ENCODE measurements around the gene NOX1.

Gene NOX1

DNA sequence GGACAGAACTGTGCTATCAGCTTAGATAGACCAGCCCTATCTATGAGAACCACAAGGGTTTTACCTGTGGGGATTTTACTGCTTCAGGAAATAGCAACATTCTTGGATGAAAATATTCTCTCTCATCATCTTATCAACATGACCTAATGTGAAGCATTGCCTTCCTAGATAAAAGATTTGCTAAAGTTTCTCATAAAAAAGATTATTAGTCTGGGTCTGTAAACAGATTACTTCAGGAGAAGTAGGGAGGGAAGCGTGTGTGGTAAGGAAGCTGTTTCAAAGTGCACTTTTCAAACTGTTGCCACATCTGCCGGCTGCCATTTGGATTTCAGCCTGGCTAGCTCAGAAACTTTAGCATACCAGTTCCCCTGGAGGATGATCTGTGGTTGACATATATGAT, at the start of gene NOX1:
Gene NOX1, minus strand, starts transcription at position 35 of the 400 bp plus-strand sequence. CDS start 220 bp downstream, outside the sequence.
- Histone ChIP-seq H3K9me3 (ENCODE audit: control insufficient read depth in 1 of 2, low read length in 2 of 2) (no peaks in the 10 kb centered on the region), H3K4me1 (ENCODE audit: control insufficient read depth in 1 of 2, insufficient read depth in 2 of 2, low read length in 2 of 2) (no peaks in the 10 kb centered on the region), H3K9ac (ENCODE audit: low read depth in 1 of 2, low read length in 2 of 2) (no peak within 1 kb of the TSS), H3K4me3 (ENCODE audit: low read depth in 1 of 2, low read length in 2 of 2) (no peak within 1 kb of the TSS), H3K27ac (ENCODE audit: low read depth, low read length) (no peak within 1 kb of the TSS), H3K36me3 (ENCODE audit: control insufficient read depth in 1 of 2, insufficient read depth in 2 of 2, low read length in 2 of 2) (no peaks in the 10 kb centered on the region), H3K27me3 (ENCODE audit: control insufficient read depth in 1 of 2, insufficient read depth in 2 of 2, low read length in 2 of 2) (no peaks in the 10 kb centered on the region)

DNA sequence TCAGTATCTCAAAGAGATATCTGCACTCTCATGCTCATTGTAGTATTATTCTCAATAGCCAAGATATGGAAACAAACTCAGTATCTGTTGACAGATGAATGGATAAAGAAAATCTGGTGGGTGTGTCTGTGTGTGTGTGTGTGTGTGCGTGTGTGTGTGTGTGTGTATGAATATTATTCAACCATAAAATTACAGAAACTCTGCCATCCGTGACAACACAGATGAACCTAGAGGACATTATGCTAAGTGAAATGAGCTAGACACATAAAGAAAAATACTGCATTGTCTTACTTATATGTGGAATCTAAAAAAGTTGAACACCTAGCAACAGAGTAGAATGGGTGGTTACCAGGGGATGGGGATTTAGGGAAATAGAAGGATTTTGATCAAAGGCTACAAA, 41.4 kb upstream of the NOX1 start:
- Histone ChIP-seq H3K9ac (ENCODE audit: low read depth in 1 of 2, low read length in 2 of 2) (no peak overlapping the region), H3K27me3 (ENCODE audit: control insufficient read depth in 1 of 2, insufficient read depth in 2 of 2, low read length in 2 of 2) (no peaks in the 10 kb centered on the region), H3K4me1 (ENCODE audit: control insufficient read depth in 1 of 2, insufficient read depth in 2 of 2, low read length in 2 of 2) (no peaks in the 10 kb centered on the region), H3K9me3 (ENCODE audit: control insufficient read depth in 1 of 2, low read length in 2 of 2) (no peaks in the 10 kb centered on the region), H3K27ac (ENCODE audit: low read depth, low read length) (no peak overlapping the region), H3K4me3 (ENCODE audit: low read depth in 1 of 2, low read length in 2 of 2) (no peak overlapping the region), H3K36me3 (ENCODE audit: control insufficient read depth in 1 of 2, insufficient read depth in 2 of 2, low read length in 2 of 2) (no peaks in the 10 kb centered on the region)

DNA sequence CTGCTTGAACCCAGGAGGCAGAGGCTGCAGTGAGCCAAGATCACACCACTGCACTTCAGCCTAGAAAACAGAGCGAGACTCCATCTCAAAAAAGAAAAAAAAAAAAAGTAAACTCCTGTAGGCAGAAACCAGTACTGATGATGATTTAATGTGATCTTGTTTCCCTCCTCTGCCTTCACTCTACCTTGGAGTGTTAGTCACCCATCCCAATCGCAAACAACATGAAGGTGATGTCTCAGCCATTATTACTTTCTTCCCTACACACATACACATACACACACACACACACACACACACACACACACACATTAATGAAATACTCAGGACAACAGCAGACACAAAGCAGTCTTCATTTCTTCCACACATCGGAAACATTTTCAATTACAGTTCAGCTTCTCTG, 39.0 kb upstream of the NOX1 start:
- H3K27ac ChIP-seq (ENCODE audit: low read depth, low read length), result no peak overlapping the region
- no peaks in the 10 kb centered on the region for H3K4me1 ChIP-seq (ENCODE audit: control insufficient read depth in 1 of 2, insufficient read depth in 2 of 2, low read length in 2 of 2)
- H3K4me3 ChIP-seq (ENCODE audit: low read depth in 1 of 2, low read length in 2 of 2), result no peak overlapping the region
- H3K9ac ChIP-seq (ENCODE audit: low read depth in 1 of 2, low read length in 2 of 2), result no peak overlapping the region
- H3K9me3 ChIP-seq (ENCODE audit: control insufficient read depth in 1 of 2, low read length in 2 of 2), result no peaks in the 10 kb centered on the region
- H3K27me3 ChIP-seq (ENCODE audit: control insufficient read depth in 1 of 2, insufficient read depth in 2 of 2, low read length in 2 of 2), result no peaks in the 10 kb centered on the region
- H3K36me3 ChIP-seq (ENCODE audit: control insufficient read depth in 1 of 2, insufficient read depth in 2 of 2, low read length in 2 of 2), result no peaks in the 10 kb centered on the region

DNA sequence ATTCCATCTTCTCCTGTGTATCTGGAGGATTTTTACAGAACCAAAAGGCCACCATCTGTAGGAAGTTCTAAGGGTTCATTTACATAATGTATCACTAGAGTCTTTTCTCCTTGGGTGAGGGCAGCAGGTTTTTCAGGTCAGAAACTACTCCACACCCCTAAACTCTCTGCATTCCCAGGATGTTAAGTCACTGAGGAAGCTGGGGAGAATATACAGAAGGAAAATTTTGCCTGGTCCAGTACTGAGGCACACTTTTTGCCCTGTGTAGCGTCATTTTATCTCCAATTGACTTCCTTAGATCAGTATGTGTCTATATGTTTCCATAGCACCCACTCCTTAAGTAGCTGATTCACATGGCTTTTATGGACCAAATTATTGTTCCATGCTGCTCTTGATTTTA, 37.6 kb upstream of the NOX1 start:
- no peak overlapping the region for H3K27ac ChIP-seq (ENCODE audit: low read depth, low read length)
- H3K36me3 ChIP-seq (ENCODE audit: control insufficient read depth in 1 of 2, insufficient read depth in 2 of 2, low read length in 2 of 2), result no peaks in the 10 kb centered on the region
- H3K4me1 ChIP-seq (ENCODE audit: control insufficient read depth in 1 of 2, insufficient read depth in 2 of 2, low read length in 2 of 2), result no peaks in the 10 kb centered on the region
- no peak overlapping the region for H3K4me3 ChIP-seq (ENCODE audit: low read depth in 1 of 2, low read length in 2 of 2)
- H3K9ac ChIP-seq (ENCODE audit: low read depth in 1 of 2, low read length in 2 of 2), result no peak overlapping the region
- no peaks in the 10 kb centered on the region for H3K27me3 ChIP-seq (ENCODE audit: control insufficient read depth in 1 of 2, insufficient read depth in 2 of 2, low read length in 2 of 2)
- H3K9me3 ChIP-seq (ENCODE audit: control insufficient read depth in 1 of 2, low read length in 2 of 2), result no peaks in the 10 kb centered on the region

DNA sequence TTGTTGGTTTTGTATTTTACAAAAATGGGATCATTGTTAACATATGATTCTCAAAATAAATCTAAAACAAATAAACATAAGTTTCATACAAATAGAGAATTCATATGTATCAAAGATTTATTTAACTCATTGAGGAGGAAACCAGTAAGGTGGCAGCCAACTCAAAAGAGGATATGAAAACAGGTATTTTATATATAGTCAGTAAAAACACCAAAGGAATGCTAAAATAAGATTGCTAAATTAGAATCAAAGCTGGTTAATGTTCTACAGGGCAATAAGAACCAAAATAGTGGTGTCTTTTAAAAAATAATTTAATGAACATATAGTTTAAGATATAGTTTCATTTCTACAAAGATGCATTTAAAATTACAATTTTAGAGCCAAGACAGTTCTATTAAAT, 31.5 kb upstream of the NOX1 start:
- no peaks in the 10 kb centered on the region for H3K4me1 ChIP-seq (ENCODE audit: control insufficient read depth in 1 of 2, insufficient read depth in 2 of 2, low read length in 2 of 2)
- H3K27ac ChIP-seq (ENCODE audit: low read depth, low read length), result no peak overlapping the region
- no peak overlapping the region for H3K4me3 ChIP-seq (ENCODE audit: low read depth in 1 of 2, low read length in 2 of 2)
- H3K9me3 ChIP-seq (ENCODE audit: control insufficient read depth in 1 of 2, low read length in 2 of 2), result no peaks in the 10 kb centered on the region
- no peak overlapping the region for H3K9ac ChIP-seq (ENCODE audit: low read depth in 1 of 2, low read length in 2 of 2)
- no peaks in the 10 kb centered on the region for H3K27me3 ChIP-seq (ENCODE audit: control insufficient read depth in 1 of 2, insufficient read depth in 2 of 2, low read length in 2 of 2)
- no peaks in the 10 kb centered on the region for H3K36me3 ChIP-seq (ENCODE audit: control insufficient read depth in 1 of 2, insufficient read depth in 2 of 2, low read length in 2 of 2)

DNA sequence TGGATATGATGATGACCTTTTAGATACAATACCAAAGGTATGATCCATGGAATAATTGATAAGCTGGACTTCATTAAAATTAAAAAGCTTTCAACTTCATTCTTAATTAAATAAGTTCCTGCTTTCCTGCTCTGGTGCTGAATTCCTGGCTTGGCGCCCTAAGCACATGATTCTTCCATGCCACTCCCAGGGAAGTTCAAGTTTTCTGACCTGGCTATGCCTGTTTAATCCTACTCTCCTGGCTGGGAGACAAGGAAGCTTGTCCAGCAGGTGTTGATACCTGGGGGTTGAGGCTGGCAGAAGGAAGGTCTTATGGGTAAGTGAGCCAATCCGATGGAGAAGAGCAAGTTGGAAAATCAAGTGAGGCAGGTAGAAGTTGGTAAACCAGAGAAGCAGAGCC, 30.3 kb upstream of the NOX1 start:
- no peaks in the 10 kb centered on the region for H3K27me3 ChIP-seq (ENCODE audit: control insufficient read depth in 1 of 2, insufficient read depth in 2 of 2, low read length in 2 of 2)
- H3K4me1 ChIP-seq (ENCODE audit: control insufficient read depth in 1 of 2, insufficient read depth in 2 of 2, low read length in 2 of 2), result no peaks in the 10 kb centered on the region
- H3K27ac ChIP-seq (ENCODE audit: low read depth, low read length), result no peak overlapping the region
- no peaks in the 10 kb centered on the region for H3K36me3 ChIP-seq (ENCODE audit: control insufficient read depth in 1 of 2, insufficient read depth in 2 of 2, low read length in 2 of 2)
- no peaks in the 10 kb centered on the region for H3K9me3 ChIP-seq (ENCODE audit: control insufficient read depth in 1 of 2, low read length in 2 of 2)
- H3K4me3 ChIP-seq (ENCODE audit: low read depth in 1 of 2, low read length in 2 of 2), result no peak overlapping the region
- H3K9ac ChIP-seq (ENCODE audit: low read depth in 1 of 2, low read length in 2 of 2), result no peak overlapping the region

DNA sequence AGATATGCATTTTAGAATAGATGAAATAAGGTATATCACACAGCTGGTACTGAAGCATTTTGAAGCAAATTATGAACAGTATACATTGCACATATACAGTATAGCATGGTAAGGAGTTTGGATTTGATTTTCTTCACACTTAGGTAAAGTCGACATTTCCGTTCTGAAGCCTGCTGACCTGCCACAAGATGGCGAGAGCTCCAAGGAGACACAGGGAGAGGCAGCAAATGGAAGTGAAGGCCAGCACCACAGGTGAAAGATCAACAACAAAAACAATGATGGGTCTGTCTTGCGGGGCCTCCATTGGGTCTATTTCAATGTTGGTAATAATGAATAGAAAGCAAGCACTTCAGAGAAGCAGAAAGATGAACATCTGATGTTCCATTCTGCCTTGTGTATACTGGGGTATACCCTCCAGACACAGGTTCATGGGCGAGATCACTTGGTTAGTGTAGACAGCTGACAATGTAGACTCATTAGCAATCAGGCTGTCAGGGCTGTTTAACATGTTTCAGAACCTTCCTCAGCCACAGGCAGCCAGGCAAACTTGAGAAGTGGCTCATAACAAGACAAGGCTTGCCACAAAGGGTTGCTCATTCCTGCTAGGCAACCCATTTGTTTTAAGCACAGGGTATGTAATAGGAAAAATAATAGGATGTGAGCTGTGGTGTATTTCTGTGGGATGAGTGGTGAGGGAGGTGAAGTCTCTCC, 21.4 kb upstream of the NOX1 start:
- H3K36me3 ChIP-seq (ENCODE audit: control insufficient read depth in 1 of 2, insufficient read depth in 2 of 2, low read length in 2 of 2), result no peaks in the 10 kb centered on the region

DNA sequence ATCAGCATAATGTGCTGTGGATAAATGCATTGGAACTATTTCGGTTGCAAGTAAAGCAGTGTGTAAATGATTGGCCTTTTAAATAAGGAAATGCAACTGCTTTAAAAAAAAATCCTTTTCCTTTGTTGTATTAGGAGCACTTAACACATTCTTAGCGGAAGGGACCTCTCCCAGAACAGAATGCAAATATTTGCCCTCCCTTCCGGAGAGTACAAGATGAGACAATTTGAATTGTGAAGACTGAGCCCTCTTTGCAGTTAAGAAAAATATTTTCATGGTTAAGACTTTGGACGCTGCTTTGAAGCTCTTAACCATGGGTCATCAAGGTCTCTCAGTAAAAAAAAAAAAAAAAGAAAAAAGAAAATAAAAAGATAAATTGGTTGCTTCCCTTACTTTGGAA, 9.5 kb upstream of the NOX1 start:
- Histone ChIP-seq H3K27me3 (ENCODE audit: control insufficient read depth in 1 of 2, insufficient read depth in 2 of 2, low read length in 2 of 2) (no peaks in the 10 kb centered on the region), H3K27ac (ENCODE audit: low read depth, low read length) (no peak overlapping the region), H3K9ac (ENCODE audit: low read depth in 1 of 2, low read length in 2 of 2) (no peak overlapping the region)

More for the DNA sequence above, 21.4 kb upstream of the NOX1 start:
- Histone ChIP-seq H3K9me3 (ENCODE audit: control insufficient read depth in 1 of 2, low read length in 2 of 2) (no peaks in the 10 kb centered on the region), H3K27me3 (ENCODE audit: control insufficient read depth in 1 of 2, insufficient read depth in 2 of 2, low read length in 2 of 2) (no peaks in the 10 kb centered on the region), H3K27ac (ENCODE audit: low read depth, low read length) (no peak overlapping the region), H3K9ac (ENCODE audit: low read depth in 1 of 2, low read length in 2 of 2) (no peak overlapping the region), H3K4me3 (ENCODE audit: low read depth in 1 of 2, low read length in 2 of 2) (no peak overlapping the region), H3K4me1 (ENCODE audit: control insufficient read depth in 1 of 2, insufficient read depth in 2 of 2, low read length in 2 of 2) (no peaks in the 10 kb centered on the region)

DNA sequence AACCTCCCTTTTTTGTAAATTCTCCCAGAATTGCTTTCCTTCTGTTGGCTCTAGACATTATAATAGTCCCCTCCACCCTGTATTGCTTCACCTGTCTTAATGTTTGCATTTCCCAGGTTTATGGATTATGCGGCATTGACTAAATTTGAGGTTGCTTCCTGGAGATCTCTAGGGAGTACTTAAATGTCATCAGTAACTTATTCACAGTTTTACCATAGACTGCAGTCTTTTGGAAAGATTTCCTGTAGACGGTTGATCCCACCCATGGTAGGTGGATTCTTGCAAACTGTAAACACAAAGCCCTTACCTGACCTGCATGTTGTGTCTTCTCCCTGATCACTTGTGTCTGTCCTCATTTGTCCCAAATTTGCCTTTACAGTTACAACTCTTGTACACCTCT, 6.2 kb upstream of the NOX1 start:
- no peaks in the 10 kb centered on the region for H3K9me3 ChIP-seq (ENCODE audit: control insufficient read depth in 1 of 2, low read length in 2 of 2)
- no peak overlapping the region for H3K27ac ChIP-seq (ENCODE audit: low read depth, low read length)
- H3K27me3 ChIP-seq (ENCODE audit: control insufficient read depth in 1 of 2, insufficient read depth in 2 of 2, low read length in 2 of 2), result no peaks in the 10 kb centered on the region
- no peaks in the 10 kb centered on the region for H3K4me1 ChIP-seq (ENCODE audit: control insufficient read depth in 1 of 2, insufficient read depth in 2 of 2, low read length in 2 of 2)
- H3K36me3 ChIP-seq (ENCODE audit: control insufficient read depth in 1 of 2, insufficient read depth in 2 of 2, low read length in 2 of 2), result no peaks in the 10 kb centered on the region
- no peak overlapping the region for H3K4me3 ChIP-seq (ENCODE audit: low read depth in 1 of 2, low read length in 2 of 2)
- no peak overlapping the region for H3K9ac ChIP-seq (ENCODE audit: low read depth in 1 of 2, low read length in 2 of 2)

More for the DNA sequence above, 9.5 kb upstream of the NOX1 start:
- H3K4me3 ChIP-seq (ENCODE audit: low read depth in 1 of 2, low read length in 2 of 2), result no peak overlapping the region
- no peaks in the 10 kb centered on the region for H3K9me3 ChIP-seq (ENCODE audit: control insufficient read depth in 1 of 2, low read length in 2 of 2)
- no peaks in the 10 kb centered on the region for H3K36me3 ChIP-seq (ENCODE audit: control insufficient read depth in 1 of 2, insufficient read depth in 2 of 2, low read length in 2 of 2)
- H3K4me1 ChIP-seq (ENCODE audit: control insufficient read depth in 1 of 2, insufficient read depth in 2 of 2, low read length in 2 of 2), result no peaks in the 10 kb centered on the region

DNA sequence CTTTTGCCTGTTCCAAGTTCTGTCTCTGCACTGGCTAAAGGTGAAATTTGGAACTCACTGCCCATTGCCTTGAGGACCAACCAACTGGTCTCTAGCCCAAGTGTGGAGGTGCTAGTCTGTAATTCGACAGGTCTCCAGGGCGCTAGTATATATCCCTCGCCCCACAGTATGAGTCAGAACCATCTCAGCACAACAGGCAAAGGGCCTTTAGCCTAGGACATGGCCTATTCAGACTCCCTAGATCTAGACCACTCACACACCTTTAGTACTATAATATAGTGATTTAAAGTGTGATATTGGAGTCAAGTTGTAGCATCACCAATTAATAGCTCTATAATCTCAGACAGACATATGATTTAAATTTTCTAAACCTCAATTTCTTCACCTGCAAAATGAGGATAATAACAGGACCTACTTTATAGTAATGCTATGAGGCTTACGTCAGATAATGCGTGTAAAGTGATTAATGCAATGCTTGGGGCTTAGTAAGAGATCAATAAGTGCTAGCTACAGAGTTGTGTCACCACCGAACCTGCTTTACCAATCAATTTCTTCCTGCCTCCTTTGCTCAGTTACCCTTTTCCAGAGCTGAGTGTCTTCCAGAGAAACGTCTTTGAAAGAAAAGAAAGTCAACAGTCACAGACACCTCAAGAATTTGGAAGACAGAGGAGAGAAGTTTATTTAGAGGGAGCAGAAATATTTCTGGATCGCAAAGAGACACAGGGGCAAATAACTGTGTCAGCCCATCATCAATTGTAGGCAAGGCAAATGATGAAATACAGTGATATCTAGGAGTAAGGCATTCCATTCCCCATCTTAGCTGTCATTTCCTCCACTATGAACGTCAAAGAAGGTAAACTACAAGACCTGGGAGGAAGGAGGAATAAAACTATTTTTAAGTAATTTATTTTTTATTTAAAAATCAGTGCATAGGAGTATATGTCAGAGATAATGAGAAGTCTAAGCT, 2.3 kb downstream of the NOX1 start:
- Histone ChIP-seq H3K4me1 (ENCODE audit: control insufficient read depth in 1 of 2, insufficient read depth in 2 of 2, low read length in 2 of 2) (no peaks in the 10 kb centered on the region), H3K9ac (ENCODE audit: low read depth in 1 of 2, low read length in 2 of 2) (no peak overlapping the region), H3K27me3 (ENCODE audit: control insufficient read depth in 1 of 2, insufficient read depth in 2 of 2, low read length in 2 of 2) (no peaks in the 10 kb centered on the region), H3K27ac (ENCODE audit: low read depth, low read length) (no peak overlapping the region), H3K36me3 (ENCODE audit: control insufficient read depth in 1 of 2, insufficient read depth in 2 of 2, low read length in 2 of 2) (no peaks in the 10 kb centered on the region), H3K4me3 (ENCODE audit: low read depth in 1 of 2, low read length in 2 of 2) (no peak overlapping the region), H3K9me3 (ENCODE audit: control insufficient read depth in 1 of 2, low read length in 2 of 2) (no peaks in the 10 kb centered on the region)
